Hepatocyte (in vitro differentiated cells): ENCODE data around the gene PUM2. TPM values are rescaled to one million over a fixed set of nuclear protein-coding genes. Genes with fewer than 3 reads are reported as not detected.
A peak's percentile ranks its signal among the peaks of the same experiment; 100 is the strongest.

Experiments
- DNase-seq: peaks from one replicate; pipeline ENCODE4 v3.0.0-alpha.2; 2016; ENCODE audit warnings: low spot score
- H2AFZ ChIP-seq: fragments of 200-600 bp; sonication (generic); 2 replicates; pipeline ENCODE4 v1.6.0; 2016; ENCODE audit warnings: antibody characterized with exemption, mild to moderate bottlenecking
- H3K27ac ChIP-seq: fragments of 200-600 bp; sonication (generic); 2 replicates; pipeline ENCODE4 v1.5.1; 2016; ENCODE audit warnings: mild to moderate bottlenecking
- H3K27me3 ChIP-seq: fragments of 200-600 bp; sonication (generic); 2 replicates; pipeline ENCODE4 v1.6.1; 2016
- H3K36me3 ChIP-seq: fragments of 200-600 bp; sonication (generic); replicated peaks from 2 replicates; pipeline ENCODE4 v1.5.1; 2016; ENCODE audit warnings: low read depth; ENCODE audit not compliant: insufficient read depth
- H3K4me1 ChIP-seq: fragments of 200-600 bp; sonication (generic); 2 replicates; pipeline ENCODE4 v1.5.1; 2016; ENCODE audit warnings: mild to moderate bottlenecking, moderate library complexity; ENCODE audit not compliant: insufficient read depth
- H3K4me2 ChIP-seq: fragments of 200-600 bp; sonication (generic); 2 replicates; pipeline ENCODE4 v1.6.0; 2016
- H3K4me3 ChIP-seq: fragments of 200-600 bp; sonication (generic); 2 replicates; pipeline ENCODE4 v1.5.1; 2016; ENCODE audit warnings: mild to moderate bottlenecking
- H3K79me2 ChIP-seq: fragments of 200-600 bp; sonication (generic); 2 replicates; pipeline ENCODE4 v1.6.0; 2017; ENCODE audit warnings: mild to moderate bottlenecking
- H3K9me2 ChIP-seq: fragments of 200-600 bp; sonication (generic); replicated peaks from 2 replicates; pipeline ENCODE4 v1.6.0; 2017; ENCODE audit warnings: mild to moderate bottlenecking; ENCODE audit not compliant: insufficient read depth
- H3K9me3 ChIP-seq: fragments of 200-600 bp; sonication (generic); 2 replicates; pipeline ENCODE4 v1.5.1; 2016; ENCODE audit warnings: low read depth, mild to moderate bottlenecking
- H4K20me1 ChIP-seq: fragments of 200-600 bp; sonication (generic); 2 replicates; pipeline ENCODE4 v1.6.0; 2016; ENCODE audit warnings: mild to moderate bottlenecking; ENCODE audit not compliant: insufficient read depth, poor library complexity, severe bottlenecking
- CTCF ChIP-seq: fragments of 200-600 bp; sonication (generic); IDR thresholded peaks from 2 replicates; pipeline ENCODE4 v1.5.1; 2016; ENCODE audit warnings: antibody characterized with exemption, mild to moderate bottlenecking; ENCODE audit not compliant: poor library complexity
- EZH2 ChIP-seq: fragments of 200-600 bp; sonication (generic); IDR thresholded peaks from 2 replicates; pipeline ENCODE4 v1.6.1; 2016; ENCODE audit warnings: antibody characterized with exemption, mild to moderate bottlenecking, borderline replicate concordance
- EZH2phosphoT487 ChIP-seq: fragments of 200-600 bp; sonication (generic); IDR thresholded peaks from one replicate; pipeline ENCODE4 v1.6.1; 2018; ENCODE audit warnings: antibody characterized with exemption, mild to moderate bottlenecking, low read depth, moderate library complexity; ENCODE audit not compliant: unreplicated experiment, severe bottlenecking
- WGBS: methylation state at CpG from one replicate; pipeline ENCODE4 v1.1.6; 2016; ENCODE audit warnings: low lambda C conversion rate; ENCODE audit errors: missing lambda C conversion rate; 5-methylcytosine and 5-hydroxymethylcytosine counted together
- polyA plus RNA-seq: library from polyadenylated mRNA; unstranded; fragments of >200 nt; fragmentation: Nextera tagmentation; extraction: Ambion mirVana; gene quantifications from 2 replicates; pipeline ENCODE4 v1.2.1, GENCODE V29; 2016
- total RNA-seq: library from RNA; depleted of rRNA; stranded (reverse); fragments of >200 nt; gene quantifications from 2 replicates; pipeline ENCODE4 v1.2.3, GENCODE V29; 2014

The PUM2 gene
- total and polyA plus RNA-seq, 2 experiments from 2014 or later = 14.4 to 55.5 TPM

DNA sequence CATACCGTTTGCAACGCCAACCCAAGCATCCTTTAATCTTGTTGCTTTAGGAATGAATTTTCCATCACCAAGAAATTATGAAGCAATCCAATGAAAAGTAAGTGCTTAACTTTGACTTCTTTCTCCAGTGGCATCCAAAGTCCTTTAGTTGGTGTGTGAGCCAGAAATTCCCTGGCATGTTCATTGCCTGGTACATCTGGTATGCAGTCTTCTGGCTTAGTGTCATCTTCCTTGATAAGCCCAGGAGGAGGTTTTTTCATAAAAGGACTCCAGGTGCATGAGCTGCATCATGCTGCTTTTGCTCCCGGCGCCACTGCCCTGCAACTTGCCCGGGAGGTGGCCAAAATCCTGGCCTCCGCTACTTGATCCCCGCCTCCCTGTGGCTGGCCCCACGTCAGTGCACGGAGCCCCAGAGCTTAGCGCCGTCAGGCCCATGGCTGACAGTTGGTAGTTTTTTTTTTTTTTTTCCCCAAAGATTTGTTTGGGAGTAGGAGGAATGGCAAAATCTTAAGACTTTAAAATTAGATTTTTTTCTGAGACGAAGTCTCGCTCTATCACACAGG, 58.7 kb downstream of the PUM2 start:
- TF ChIP-seq EZH2 = no peak
- TF ChIP-seq CTCF = no peak
- TF ChIP-seq EZH2phosphoT487 = no peak
- WGBS = 95% methylated on average over 13 of the region's 13 CpGs
- Histone ChIP-seq H3K4me2 (no peak overlapping the region), H3K9me3 (no peaks in the 10 kb centered on the region), H3K9me2 (no peaks in the 10 kb centered on the region), H3K4me3 (no peak overlapping the region), H3K79me2 (peaks cover 59% of the 10 kb centered on the region), H3K27ac (no peak overlapping the region), H2AFZ (no peak overlapping the region), H3K4me1 (no peaks in the 10 kb centered on the region), H3K27me3 (no peaks in the 10 kb centered on the region), H4K20me1 (peaks cover 27% of the 10 kb centered on the region), H3K36me3 (no peaks in the 10 kb centered on the region)
- DNase-seq = no peak

- Histone ChIP-seq H3K79me2 (peaks cover 60% of the 10 kb centered on the region), H3K27me3 (no peaks in the 10 kb centered on the region), H2AFZ (no peak overlapping the region), H3K4me1 (no peaks in the 10 kb centered on the region), H3K4me3 (no peak overlapping the region), H3K4me2 (no peak overlapping the region), H3K9me3 (no peaks in the 10 kb centered on the region), H4K20me1 (peaks cover 30% of the 10 kb centered on the region), H3K36me3 (peaks cover 5% of the 10 kb centered on the region), H3K27ac (peak overlapping the region; percentile 41), H3K9me2 (no peaks in the 10 kb centered on the region)
- 67% methylated on average over 7 of the region's 7 CpGs for WGBS
- peak; percentile 89 for DNase-seq
- no peak for TF ChIP-seq EZH2
- TF ChIP-seq CTCF = peak; percentile 86
These were observed 59.5 kb downstream of the PUM2 start for GRCh38 chr2:20291106-20291564.

DNA sequence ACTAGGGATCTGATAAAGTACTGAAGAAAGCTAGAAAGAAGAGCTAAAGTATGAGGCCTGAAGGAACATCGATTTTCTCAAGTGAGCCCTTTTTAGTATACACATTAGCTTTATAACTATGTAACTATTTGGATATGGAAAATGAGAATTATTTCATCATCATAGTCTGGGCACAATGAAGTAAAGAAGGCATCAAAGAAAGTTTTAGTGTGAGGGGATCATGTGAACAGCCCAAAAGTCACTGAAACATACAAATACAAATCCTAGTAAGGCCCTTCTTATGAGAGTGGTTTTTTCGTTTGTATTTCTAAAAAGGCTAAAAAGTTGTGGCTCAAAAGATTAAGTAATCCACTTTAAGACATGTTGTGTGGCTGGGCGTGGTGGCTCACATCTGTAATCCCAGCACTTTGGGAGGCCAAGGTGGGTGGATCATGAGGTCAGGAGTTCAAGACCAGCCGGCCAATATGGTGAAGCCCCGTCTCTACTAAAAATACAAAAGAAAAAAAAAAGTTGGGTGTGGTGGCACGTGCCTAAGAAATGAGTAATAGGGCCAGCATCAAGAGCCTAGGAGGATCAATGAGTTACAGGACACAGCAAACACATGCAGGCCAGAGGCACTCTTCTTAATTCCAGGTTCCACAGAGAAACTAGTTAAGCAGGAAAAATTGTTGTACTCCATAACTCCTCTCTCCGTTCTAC, 61.9 kb downstream of the PUM2 start:
- TF ChIP-seq CTCF (no peak), EZH2phosphoT487 (no peak), EZH2 (no peak)
- Histone ChIP-seq H3K27me3 (no peaks in the 10 kb centered on the region), H3K4me3 (no peak overlapping the region), H3K36me3 (peaks cover 5% of the 10 kb centered on the region), H3K4me1 (no peaks in the 10 kb centered on the region), H3K27ac (peak overlapping the region; percentile 36), H4K20me1 (peaks cover 23% of the 10 kb centered on the region), H3K4me2 (no peak overlapping the region), H3K9me3 (no peaks in the 10 kb centered on the region), H2AFZ (no peak overlapping the region), H3K79me2 (peaks cover 55% of the 10 kb centered on the region), H3K9me2 (no peaks in the 10 kb centered on the region)
- 76% methylated on average over 7 of the region's 7 CpGs for WGBS
- DNase-seq = no peak
